Parathyroid adenoma (tissue), 2 donors: ENCODE data around the gene DLG1.

Source experiments
- H2AFZ ChIP-seq: fragments of 300-600 bp; sonication (generic); one replicate; pipeline ENCODE4 v1.7.0; 2017; ENCODE audit warnings: antibody characterized with exemption, mild to moderate bottlenecking
- H3K27ac ChIP-seq: fragments of 300-600 bp; sonication (generic); one replicate; pipeline ENCODE4 v1.7.0; 2017
- H3K27me3 ChIP-seq: fragments of 300-600 bp; sonication (generic); one replicate; pipeline ENCODE4 v1.7.0; 2017; ENCODE audit warnings: low read length; ENCODE audit not compliant: control insufficient read depth, insufficient read depth
- H3K36me3 ChIP-seq: fragments of 300-600 bp; sonication (generic); one replicate; pipeline ENCODE4 v1.7.0; 2017; ENCODE audit warnings: low read length; ENCODE audit not compliant: control insufficient read depth, insufficient read depth
- H3K4me1 ChIP-seq: fragments of 300-600 bp; sonication (generic); one replicate; pipeline ENCODE4 v1.7.0; 2017; ENCODE audit warnings: control low read depth
- H3K4me2 ChIP-seq: fragments of 300-600 bp; sonication (generic); one replicate; pipeline ENCODE4 v1.7.0; 2017; ENCODE audit warnings: low read length
- H3K4me3 ChIP-seq: fragments of 300-600 bp; sonication (generic); one replicate; pipeline ENCODE4 v1.7.0; 2017; ENCODE audit warnings: low read depth, low read length
- H3K79me2 ChIP-seq: fragments of 300-600 bp; sonication (generic); one replicate; pipeline ENCODE4 v1.7.0; 2017; ENCODE audit warnings: control low read depth
- H3K9ac ChIP-seq: fragments of 300-600 bp; sonication (generic); one replicate; pipeline ENCODE4 v1.7.0; 2017; ENCODE audit warnings: mild to moderate bottlenecking
- H3K9me3 ChIP-seq: fragments of 300-600 bp; sonication (generic); one replicate; pipeline ENCODE4 v1.7.0; 2017; ENCODE audit warnings: low read length; ENCODE audit not compliant: control insufficient read depth
- TF ChIP-seq, protein P1 (sequence below): fragments of 300-600 bp; sonication (generic); IDR thresholded peaks from one replicate; pipeline ENCODE4 v1.7.0; 2017; ENCODE audit warnings: antibody characterized with exemption, mild to moderate bottlenecking
- donor health status: primary hyperparathyroidism.

DLG1 gene

DNA sequence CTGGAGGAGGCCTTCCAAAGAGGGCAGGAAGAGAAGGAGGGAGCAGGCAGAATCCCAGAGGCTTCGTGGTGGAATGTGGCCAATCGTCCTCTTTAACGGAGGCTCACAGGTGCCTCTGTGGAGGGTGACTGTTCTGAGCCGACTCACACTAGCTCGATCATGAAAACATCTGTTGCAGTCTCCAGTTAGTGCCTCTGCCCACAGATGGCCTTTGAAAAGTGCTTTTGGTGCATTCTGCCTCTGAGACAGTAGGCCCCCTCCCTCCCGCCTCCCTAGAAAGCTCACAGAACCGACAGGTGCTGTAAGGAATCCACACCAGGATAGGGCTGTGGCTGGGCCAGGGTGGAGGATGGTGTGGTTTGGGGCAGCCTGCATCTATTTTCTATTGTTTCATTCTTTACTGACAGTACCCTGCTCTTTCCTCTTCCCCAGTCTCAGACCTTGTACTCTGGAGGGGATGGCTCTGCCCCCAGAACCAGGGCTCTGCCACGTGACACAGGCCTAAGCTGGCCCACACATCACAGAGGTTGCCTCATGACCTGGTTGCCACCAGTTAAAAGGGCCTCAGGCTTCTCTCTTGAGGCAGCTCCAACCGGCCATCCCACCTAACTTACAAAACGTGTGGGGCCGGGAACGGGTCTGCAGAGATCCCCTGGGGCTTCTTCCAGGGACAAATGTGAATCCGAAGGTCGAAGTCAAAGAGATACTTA is 302.6 kb downstream of the DLG1 start:
- Histone ChIP-seq H3K9ac (no peak overlapping the region), H2AFZ (no peak overlapping the region), H3K27me3 (no peaks in the 10 kb centered on the region), H3K4me3 (no peak overlapping the region), H3K4me2 (no peak overlapping the region), H3K27ac (no peak overlapping the region), H3K79me2 (no peaks in the 10 kb centered on the region), H3K36me3 (no peaks in the 10 kb centered on the region), H3K4me1 (peaks cover 7% of the 10 kb centered on the region), H3K9me3 (no peaks in the 10 kb centered on the region)
- TF ChIP-seq, protein P1, sequence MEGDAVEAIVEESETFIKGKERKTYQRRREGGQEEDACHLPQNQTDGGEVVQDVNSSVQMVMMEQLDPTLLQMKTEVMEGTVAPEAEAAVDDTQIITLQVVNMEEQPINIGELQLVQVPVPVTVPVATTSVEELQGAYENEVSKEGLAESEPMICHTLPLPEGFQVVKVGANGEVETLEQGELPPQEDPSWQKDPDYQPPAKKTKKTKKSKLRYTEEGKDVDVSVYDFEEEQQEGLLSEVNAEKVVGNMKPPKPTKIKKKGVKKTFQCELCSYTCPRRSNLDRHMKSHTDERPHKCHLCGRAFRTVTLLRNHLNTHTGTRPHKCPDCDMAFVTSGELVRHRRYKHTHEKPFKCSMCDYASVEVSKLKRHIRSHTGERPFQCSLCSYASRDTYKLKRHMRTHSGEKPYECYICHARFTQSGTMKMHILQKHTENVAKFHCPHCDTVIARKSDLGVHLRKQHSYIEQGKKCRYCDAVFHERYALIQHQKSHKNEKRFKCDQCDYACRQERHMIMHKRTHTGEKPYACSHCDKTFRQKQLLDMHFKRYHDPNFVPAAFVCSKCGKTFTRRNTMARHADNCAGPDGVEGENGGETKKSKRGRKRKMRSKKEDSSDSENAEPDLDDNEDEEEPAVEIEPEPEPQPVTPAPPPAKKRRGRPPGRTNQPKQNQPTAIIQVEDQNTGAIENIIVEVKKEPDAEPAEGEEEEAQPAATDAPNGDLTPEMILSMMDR: no peak

DNA sequence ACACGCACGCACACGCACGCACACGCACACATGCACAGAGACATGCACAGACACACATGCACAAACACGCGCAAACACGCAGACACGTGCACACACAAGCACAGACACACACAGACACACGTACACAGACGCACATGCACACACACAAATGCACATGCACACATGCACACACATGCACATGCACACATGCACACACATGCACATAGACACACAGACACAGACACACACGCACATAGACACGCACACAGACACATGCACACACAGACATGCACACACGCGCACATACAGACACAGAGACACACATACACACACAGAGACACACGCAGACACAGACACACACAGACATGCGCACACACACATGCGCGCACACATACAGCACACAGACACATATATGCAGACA is 303.4 kb downstream of the DLG1 start:
- Histone ChIP-seq H3K9ac (no peak overlapping the region), H3K27ac (no peak overlapping the region), H2AFZ (no peak overlapping the region), H3K4me1 (peaks cover 7% of the 10 kb centered on the region), H3K27me3 (no peaks in the 10 kb centered on the region), H3K36me3 (no peaks in the 10 kb centered on the region), H3K9me3 (no peaks in the 10 kb centered on the region), H3K4me3 (no peak overlapping the region), H3K4me2 (no peak overlapping the region), H3K79me2 (no peaks in the 10 kb centered on the region)
- TF ChIP-seq, protein P1: no peak

DNA sequence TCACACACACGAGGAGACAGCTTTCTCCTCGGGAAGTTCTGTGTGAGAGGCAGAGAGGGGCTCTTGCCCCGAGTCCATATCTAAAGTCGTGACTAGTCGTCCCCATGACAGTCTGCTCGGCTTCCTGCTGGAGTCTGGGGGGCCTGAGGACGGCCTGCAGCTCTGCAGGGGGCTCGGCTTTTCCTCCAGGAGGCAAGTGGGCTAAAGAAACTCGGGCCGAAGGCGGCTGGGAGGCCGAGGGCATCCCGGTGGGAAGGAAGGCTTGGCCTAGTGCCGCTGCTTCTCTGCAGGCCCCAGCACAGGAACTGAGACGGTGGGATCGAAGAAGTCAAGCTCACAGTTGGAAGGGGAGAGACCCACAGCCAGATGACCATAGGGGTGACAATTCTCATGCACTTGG is 304.4 kb downstream of the DLG1 start:
- Histone ChIP-seq H3K27ac (no peak overlapping the region), H3K4me1 (peaks cover 7% of the 10 kb centered on the region), H3K27me3 (no peaks in the 10 kb centered on the region), H3K4me2 (no peak overlapping the region), H3K36me3 (no peaks in the 10 kb centered on the region), H3K9ac (no peak overlapping the region), H3K9me3 (no peaks in the 10 kb centered on the region), H3K4me3 (no peak overlapping the region), H2AFZ (no peak overlapping the region), H3K79me2 (no peaks in the 10 kb centered on the region)
- TF ChIP-seq, protein P1: no peak
